ENCODE measurements around the gene MIX23.

DNA sequence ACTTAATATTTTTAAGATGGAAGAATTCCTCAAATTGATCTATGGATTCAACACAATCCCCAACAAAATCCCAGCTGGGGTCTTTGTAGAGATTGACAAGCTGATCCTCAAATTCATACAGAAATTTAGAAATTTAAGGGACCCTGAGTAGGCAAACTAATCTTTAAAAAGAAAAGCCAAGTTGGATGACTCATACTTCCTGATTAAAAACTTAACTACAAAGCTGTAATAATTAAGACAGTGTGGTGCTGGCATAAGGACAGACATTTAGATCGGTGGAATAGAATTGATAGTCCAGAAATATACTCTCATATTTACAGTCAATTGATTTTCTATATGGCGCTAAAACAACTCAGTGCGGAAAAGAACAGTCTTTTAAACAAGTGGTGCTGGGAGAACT is 12.6 kb upstream of the MIX23 start:
- TF ChIP-seq, protein P1, sequence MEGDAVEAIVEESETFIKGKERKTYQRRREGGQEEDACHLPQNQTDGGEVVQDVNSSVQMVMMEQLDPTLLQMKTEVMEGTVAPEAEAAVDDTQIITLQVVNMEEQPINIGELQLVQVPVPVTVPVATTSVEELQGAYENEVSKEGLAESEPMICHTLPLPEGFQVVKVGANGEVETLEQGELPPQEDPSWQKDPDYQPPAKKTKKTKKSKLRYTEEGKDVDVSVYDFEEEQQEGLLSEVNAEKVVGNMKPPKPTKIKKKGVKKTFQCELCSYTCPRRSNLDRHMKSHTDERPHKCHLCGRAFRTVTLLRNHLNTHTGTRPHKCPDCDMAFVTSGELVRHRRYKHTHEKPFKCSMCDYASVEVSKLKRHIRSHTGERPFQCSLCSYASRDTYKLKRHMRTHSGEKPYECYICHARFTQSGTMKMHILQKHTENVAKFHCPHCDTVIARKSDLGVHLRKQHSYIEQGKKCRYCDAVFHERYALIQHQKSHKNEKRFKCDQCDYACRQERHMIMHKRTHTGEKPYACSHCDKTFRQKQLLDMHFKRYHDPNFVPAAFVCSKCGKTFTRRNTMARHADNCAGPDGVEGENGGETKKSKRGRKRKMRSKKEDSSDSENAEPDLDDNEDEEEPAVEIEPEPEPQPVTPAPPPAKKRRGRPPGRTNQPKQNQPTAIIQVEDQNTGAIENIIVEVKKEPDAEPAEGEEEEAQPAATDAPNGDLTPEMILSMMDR (conservative IDR thresholded peaks at IDR 0.05; ENCODE audit: low read length), result no peak
- no peak for TF ChIP-seq EZH2phosphoT487 (IDR thresholded peaks at IDR 0.05; ENCODE audit: borderline replicate concordance)
